Kidney epithelial cell (primary cell): ENCODE data around the gene USP5. TPM values are rescaled to one million over a fixed set of nuclear protein-coding genes. Genes with fewer than 3 reads are reported as not detected.
"Not testable (repeated sequence)": the region's sequence is repeated elsewhere in the genome, so short reads cannot be mapped to it uniquely, and the experiment has no call there.

Experiments
- DNase-seq: peaks from one replicate; pipeline ENCODE4 v3.0.0-alpha.2; 2010; ENCODE audit warnings: low read depth
- H3K27me3 ChIP-seq: 2 replicates; pipeline ENCODE4 v1.6.0; 2011; ENCODE audit warnings: low read length; ENCODE audit not compliant: control insufficient read depth, insufficient read depth
- H3K36me3 ChIP-seq: 2 replicates; pipeline ENCODE4 v1.5.1; 2011; ENCODE audit warnings: low read length; ENCODE audit not compliant: control insufficient read depth, insufficient read depth
- H3K4me3 ChIP-seq: 2 replicates; pipeline ENCODE4 v1.5.1; 2011; ENCODE audit warnings: low read depth, mild to moderate bottlenecking, control low read depth, low read length
- total RNA-seq: library from RNA; depleted of rRNA; stranded (reverse); fragments of >200 nt; gene quantifications from 2 replicates; pipeline ENCODE4 v1.2.3, GENCODE V29; 2015
- TF ChIP-seq, protein P1 (sequence below): IDR thresholded peaks from 2 replicates; pipeline ENCODE4 v1.5.1; 2011; ENCODE audit warnings: mild to moderate bottlenecking, moderate library complexity, low read length, control low read depth, inconsistent platforms; ENCODE audit not compliant: insufficient read depth, poor library complexity, severe bottlenecking

USP5 gene
- total RNA-seq, 1 donor from 2014 or later: 70.1 TPM

DNA sequence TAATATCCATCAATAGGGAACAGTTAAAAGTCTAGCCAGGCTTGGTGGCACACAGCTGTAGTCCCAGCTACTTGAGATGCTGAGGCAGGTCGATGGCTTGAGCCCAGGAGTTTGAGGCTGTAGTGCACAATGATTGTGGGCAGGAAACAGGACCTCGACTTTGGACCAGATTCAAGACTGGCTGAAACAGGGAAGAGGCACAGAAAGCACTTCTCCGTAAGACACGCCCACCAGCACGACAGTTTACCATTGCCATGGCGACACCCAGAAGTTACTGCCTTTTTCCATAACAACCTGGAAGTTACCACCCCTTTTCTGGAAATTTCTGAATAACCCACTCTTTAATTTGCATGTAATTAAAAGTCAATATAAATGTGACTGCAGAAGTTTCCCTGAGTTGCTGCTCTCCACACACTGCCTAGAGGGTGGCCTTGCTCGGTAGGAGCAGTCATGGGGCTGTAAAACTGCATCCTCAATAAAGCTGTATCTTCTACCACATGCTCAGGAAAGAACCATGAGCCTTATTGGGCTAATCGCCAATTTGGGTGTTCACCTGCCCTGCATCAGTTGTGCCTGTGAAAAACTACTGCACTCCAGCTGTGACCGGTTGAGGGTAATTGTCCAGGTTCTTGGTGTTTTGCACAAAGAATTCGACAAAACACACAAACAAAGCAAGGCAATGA lies 48.0 kb downstream of the USP5 start:
- Histone ChIP-seq H3K27me3 (no peaks in the 10 kb centered on the region), H3K4me3 (no peak overlapping the region), H3K36me3 (no peaks in the 10 kb centered on the region)
- TF ChIP-seq, protein P1, sequence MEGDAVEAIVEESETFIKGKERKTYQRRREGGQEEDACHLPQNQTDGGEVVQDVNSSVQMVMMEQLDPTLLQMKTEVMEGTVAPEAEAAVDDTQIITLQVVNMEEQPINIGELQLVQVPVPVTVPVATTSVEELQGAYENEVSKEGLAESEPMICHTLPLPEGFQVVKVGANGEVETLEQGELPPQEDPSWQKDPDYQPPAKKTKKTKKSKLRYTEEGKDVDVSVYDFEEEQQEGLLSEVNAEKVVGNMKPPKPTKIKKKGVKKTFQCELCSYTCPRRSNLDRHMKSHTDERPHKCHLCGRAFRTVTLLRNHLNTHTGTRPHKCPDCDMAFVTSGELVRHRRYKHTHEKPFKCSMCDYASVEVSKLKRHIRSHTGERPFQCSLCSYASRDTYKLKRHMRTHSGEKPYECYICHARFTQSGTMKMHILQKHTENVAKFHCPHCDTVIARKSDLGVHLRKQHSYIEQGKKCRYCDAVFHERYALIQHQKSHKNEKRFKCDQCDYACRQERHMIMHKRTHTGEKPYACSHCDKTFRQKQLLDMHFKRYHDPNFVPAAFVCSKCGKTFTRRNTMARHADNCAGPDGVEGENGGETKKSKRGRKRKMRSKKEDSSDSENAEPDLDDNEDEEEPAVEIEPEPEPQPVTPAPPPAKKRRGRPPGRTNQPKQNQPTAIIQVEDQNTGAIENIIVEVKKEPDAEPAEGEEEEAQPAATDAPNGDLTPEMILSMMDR: no peak
- no peak for DNase-seq

DNA sequence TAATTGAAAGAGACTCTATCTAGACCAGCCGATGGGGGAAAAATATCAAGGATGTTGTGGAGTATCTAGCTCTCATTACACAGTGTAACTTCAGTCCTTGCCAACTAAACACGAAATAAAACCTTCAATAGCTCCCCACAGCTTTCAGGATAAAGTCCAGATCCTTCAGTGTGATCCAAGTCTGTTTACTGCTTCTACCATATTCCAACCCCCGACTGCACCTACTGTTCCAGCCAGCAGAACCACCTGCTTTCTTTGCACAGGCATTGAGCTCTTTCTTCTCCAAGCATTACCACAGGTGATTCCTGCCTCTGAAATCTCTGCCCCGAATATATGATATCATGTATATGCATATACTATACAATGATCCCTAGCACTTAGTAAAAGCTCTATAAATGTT lies 50.5 kb downstream of the USP5 start:
- DNase-seq: no peak
- Histone ChIP-seq H3K27me3 (no peaks in the 10 kb centered on the region), H3K4me3 (no peak overlapping the region), H3K36me3 (no peaks in the 10 kb centered on the region)
- TF ChIP-seq, protein P1: no peak

DNA sequence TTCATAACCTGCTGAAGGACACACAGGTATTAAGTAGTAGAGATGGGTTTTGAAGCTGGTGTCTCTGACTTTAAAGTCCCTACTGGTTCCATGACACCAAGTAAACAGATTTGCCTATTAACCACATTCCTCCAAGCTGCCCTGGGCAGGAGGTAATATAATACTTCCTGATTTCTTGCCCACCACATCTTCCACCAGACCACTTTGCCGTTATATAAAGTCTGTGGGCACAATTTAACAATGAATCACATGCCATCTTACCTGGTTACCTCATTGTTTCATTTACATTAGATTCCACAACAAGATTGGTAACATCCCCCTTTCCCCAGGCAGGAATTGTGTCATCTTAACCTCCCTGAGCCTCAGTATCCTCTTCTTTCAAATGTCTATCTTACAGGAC lies 51.8 kb downstream of the USP5 start:
- H3K4me3 ChIP-seq: no peak overlapping the region
- DNase-seq: no peak
- TF ChIP-seq, protein P1: no peak
- H3K36me3 ChIP-seq: no peaks in the 10 kb centered on the region
- no peaks in the 10 kb centered on the region for H3K27me3 ChIP-seq

DNA sequence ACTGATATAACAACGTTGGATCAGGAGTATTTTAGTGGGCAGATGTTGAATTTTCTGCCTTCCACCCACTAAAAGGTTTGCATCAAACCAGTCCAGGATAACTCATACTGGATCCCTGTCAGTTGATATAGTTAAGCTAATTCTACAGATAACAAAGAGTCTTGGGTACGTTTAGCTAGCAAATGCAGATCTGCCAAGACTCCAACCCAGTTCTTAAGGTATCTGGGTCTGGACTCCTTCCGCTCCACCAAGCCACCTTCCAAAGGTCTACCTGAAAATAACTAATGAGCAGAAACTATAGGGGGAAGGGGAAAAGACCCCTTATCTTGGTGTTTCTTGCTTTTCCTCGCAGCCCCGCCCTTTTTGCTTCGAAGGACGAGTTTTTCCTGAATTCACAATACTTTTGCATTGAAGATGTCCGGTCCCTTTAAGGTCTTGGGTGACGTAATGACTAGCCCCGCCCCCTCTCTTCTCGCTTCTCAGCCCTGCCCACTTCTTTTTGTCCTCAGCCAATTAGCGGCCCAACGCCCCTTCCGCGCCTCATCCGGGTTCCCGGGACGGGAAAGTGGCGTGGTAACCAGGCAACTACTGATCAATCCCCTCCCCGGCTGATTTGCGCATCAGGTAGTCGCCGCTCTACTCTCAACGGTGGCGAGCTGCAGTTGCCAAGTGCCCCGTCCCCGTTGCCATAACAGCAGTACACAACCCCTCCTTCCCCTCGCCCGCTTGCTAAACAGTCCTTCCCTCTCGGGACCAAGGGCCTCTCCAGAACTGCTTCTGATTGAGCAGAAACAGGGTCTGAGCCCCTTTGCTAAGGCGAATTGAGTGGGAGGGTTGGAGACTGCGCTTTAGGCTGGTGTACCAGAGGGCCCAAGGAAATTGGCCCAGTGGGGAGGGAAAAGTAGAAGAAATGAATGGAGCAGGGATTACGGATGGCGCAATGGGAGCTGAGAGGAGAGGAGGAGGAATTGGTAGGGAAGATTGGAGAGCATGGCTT lies 52.6 kb downstream of the USP5 start, which contains the start of gene LRRC23:
LRRC23 (plus strand) TSS at position 543 of the 997 bp plus-strand sequence. CDS start 812 bp downstream, outside the sequence.
- no peaks in the 10 kb centered on the region for H3K27me3 ChIP-seq
- peak; percentile 89 for DNase-seq

DNA sequence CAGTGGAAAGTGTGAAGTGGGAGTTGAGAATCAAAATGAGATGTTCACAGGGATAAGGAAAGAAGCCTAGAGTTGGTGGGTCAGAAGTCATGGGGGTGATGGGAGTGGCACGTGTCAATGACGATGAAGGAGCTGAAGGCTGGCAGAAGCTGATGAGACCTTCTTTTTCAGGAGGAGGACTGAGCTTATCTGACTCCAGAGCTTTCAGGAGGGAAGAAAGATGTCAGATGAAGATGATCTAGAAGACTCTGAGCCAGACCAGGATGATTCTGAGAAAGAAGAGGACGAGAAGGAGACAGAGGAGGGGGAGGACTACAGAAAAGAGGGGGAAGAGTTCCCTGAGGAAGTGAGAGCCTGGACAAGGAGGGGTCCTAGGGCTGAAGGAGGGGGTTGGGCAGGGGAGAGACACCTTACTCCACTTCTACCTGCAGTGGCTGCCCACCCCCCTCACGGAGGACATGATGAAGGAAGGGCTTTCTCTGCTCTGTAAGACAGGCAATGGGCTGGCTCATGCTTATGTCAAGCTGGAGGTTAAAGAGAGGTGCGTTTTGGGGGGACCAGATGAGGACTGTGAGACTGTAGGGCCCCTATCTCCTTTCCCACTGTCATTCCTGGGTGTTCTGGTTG lies 53.6 kb downstream of the USP5 start:
- Histone ChIP-seq H3K4me3 (peak overlapping the region; percentile 75), H3K27me3 (no peaks in the 10 kb centered on the region), H3K36me3 (no peaks in the 10 kb centered on the region)
- no peak for DNase-seq
- TF ChIP-seq, protein P1: no peak

More for the DNA sequence above, 52.6 kb downstream of the USP5 start, which contains the start of gene LRRC23:
- TF ChIP-seq, protein P1: no peak
- Histone ChIP-seq H3K36me3 (no peaks in the 10 kb centered on the region), H3K4me3 (peak within 1 kb of the TSS; percentile 75)

DNA sequence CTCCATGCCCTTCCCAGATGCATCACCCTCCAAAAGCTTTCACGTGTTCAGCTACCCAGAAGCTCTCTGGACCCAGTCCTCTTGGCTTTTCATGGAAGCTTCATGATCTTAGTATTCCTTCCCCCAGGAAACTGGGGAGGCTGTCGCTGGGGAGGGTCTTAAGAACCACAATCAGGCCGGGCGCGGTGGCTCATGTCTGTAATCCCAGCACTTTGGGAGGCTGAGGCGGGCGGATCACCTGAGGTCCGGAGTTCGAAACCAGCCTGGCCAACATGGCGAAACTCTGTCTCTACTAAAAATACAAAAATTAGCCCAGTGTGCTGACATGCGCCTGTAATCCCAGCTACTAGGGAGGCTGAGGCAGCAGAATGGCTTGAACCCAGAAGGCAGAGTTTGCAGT lies 56.2 kb downstream of the USP5 start:
- H3K36me3 ChIP-seq, DNase-seq, H3K4me3 ChIP-seq, H3K27me3 ChIP-seq: not testable (repeated sequence)
